ENCODE results near the gene DOCK6.

- TF ChIP-seq CTCF (conservative IDR thresholded peaks at IDR 0.05; ENCODE audit: low read length) (no peak), EZH2phosphoT487 (IDR thresholded peaks at IDR 0.05; ENCODE audit: borderline replicate concordance, low read depth, low read length) (no peak)
Observed at GRCh38 chr19:11181488-11181887, 80.8 kb downstream of the DOCK6 start.
